H9 (cell line): ENCODE data around the gene FGD6. TPM values are rescaled to one million over a fixed set of nuclear protein-coding genes. Genes with fewer than 3 reads are reported as not detected.
A peak's percentile ranks its signal among the peaks of the same experiment; 100 is the strongest.

Experiments used
- DNase-seq: peaks from one replicate; pipeline ENCODE4 v3.0.0-alpha.2; 2017
- H2AFZ ChIP-seq: one replicate; pipeline ENCODE4 v1.6.1; 2013; ENCODE audit warnings: mild to moderate bottlenecking, low read length, control low read depth, moderate library complexity
- H2AK5ac ChIP-seq: 2 replicates; pipeline ENCODE4 v1.6.1; 2013; ENCODE audit warnings: low read length, control low read depth, mixed read lengths; ENCODE audit not compliant: insufficient read length
- H2BK120ac ChIP-seq: one replicate; pipeline ENCODE4 v1.6.1; 2013; ENCODE audit warnings: low read depth, mild to moderate bottlenecking, low read length, control low read depth, inconsistent platforms; ENCODE audit not compliant: poor library complexity, severe bottlenecking
- H2BK12ac ChIP-seq: 2 replicates; pipeline ENCODE4 v1.6.1; 2013; ENCODE audit warnings: low read length, control low read depth, mixed read lengths, low read depth; ENCODE audit not compliant: insufficient read length
- H2BK15ac ChIP-seq: 2 replicates; pipeline ENCODE4 v1.6.1; 2013; ENCODE audit warnings: low read depth, low read length, control low read depth
- H2BK20ac ChIP-seq: one replicate; pipeline ENCODE4 v1.6.1; 2013; ENCODE audit warnings: low read depth, mild to moderate bottlenecking, low read length, control low read depth, inconsistent platforms; ENCODE audit not compliant: poor library complexity, severe bottlenecking
- H2BK5ac ChIP-seq: 2 replicates; pipeline ENCODE4 v1.6.1; 2013; ENCODE audit warnings: low read length, control low read depth, mixed read lengths; ENCODE audit not compliant: insufficient read length
- H3K14ac ChIP-seq: 2 replicates; pipeline ENCODE4 v1.6.1; 2013; ENCODE audit warnings: low read length, control low read depth; ENCODE audit not compliant: insufficient read depth
- H3K18ac ChIP-seq: 2 replicates; pipeline ENCODE4 v1.6.1; 2013; ENCODE audit warnings: low read depth, mild to moderate bottlenecking, mixed read lengths, low read length, control low read depth; ENCODE audit not compliant: insufficient read length
- H3K23ac ChIP-seq: 2 replicates; pipeline ENCODE4 v1.6.1; 2013; ENCODE audit warnings: low read length, control low read depth, mixed read lengths, low read depth; ENCODE audit not compliant: insufficient read length
- H3K23me2 ChIP-seq: 2 replicates; pipeline ENCODE4 v1.6.1; 2013; ENCODE audit warnings: low read depth, mild to moderate bottlenecking, mixed read lengths, low read length, control low read depth; ENCODE audit not compliant: insufficient read length, poor library complexity, severe bottlenecking
- H3K27ac ChIP-seq: 2 replicates; pipeline ENCODE4 v1.5.1; 2013; ENCODE audit warnings: low read length, control low read depth, mixed read lengths, low read depth; ENCODE audit not compliant: insufficient read length
- H3K27me3 ChIP-seq: 2 replicates; pipeline ENCODE4 v1.6.1; 2013; ENCODE audit warnings: low read length, control low read depth, inconsistent platforms; ENCODE audit not compliant: insufficient read depth
- H3K4ac ChIP-seq: 2 replicates; pipeline ENCODE4 v1.6.1; 2013; ENCODE audit warnings: low read depth, mild to moderate bottlenecking, control low read depth, inconsistent platforms, low read length, moderate library complexity
- H3K4me1 ChIP-seq: 2 replicates; pipeline ENCODE4 v1.6.1; 2013; ENCODE audit warnings: low read length, control low read depth, inconsistent platforms; ENCODE audit not compliant: insufficient read depth
- H3K4me2 ChIP-seq: 2 replicates; pipeline ENCODE4 v1.6.1; 2013; ENCODE audit warnings: low read length, control low read depth, mixed read lengths; ENCODE audit not compliant: insufficient read length, insufficient read depth
- H3K56ac ChIP-seq: 2 replicates; pipeline ENCODE4 v1.6.1; 2013; ENCODE audit warnings: low read depth, mild to moderate bottlenecking, mixed read lengths, low read length, control low read depth; ENCODE audit not compliant: insufficient read length
- H3K79me1 ChIP-seq: 2 replicates; pipeline ENCODE4 v1.6.1; 2013; ENCODE audit warnings: low read depth, mild to moderate bottlenecking, moderate library complexity, low read length, control low read depth, inconsistent platforms; ENCODE audit not compliant: insufficient read depth, poor library complexity, severe bottlenecking
- H3K79me2 ChIP-seq: 2 replicates; pipeline ENCODE4 v1.6.1; 2013; ENCODE audit warnings: low read length, control low read depth, inconsistent platforms; ENCODE audit not compliant: insufficient read depth
- H3K9ac ChIP-seq: 2 replicates; pipeline ENCODE4 v1.6.1; 2013; ENCODE audit warnings: low read length, control low read depth, mixed read lengths; ENCODE audit not compliant: insufficient read length; ENCODE audit errors: extremely low read depth
- H3K9me3 ChIP-seq: one replicate; pipeline ENCODE4 v1.6.1; 2013; ENCODE audit warnings: low read depth, low read length, inconsistent platforms; ENCODE audit not compliant: control insufficient read depth
- H3T11ph ChIP-seq: one replicate; pipeline ENCODE4 v1.6.1; 2013; ENCODE audit warnings: mild to moderate bottlenecking, low read length, control low read depth, inconsistent platforms
- H4K20me1 ChIP-seq: one replicate; pipeline ENCODE4 v1.6.1; 2013; ENCODE audit not compliant: control insufficient read depth, insufficient read length, insufficient read depth
- H4K5ac ChIP-seq: 2 replicates; pipeline ENCODE4 v1.6.1; 2013; ENCODE audit warnings: low read depth, mild to moderate bottlenecking, mixed read lengths, low read length, control low read depth; ENCODE audit not compliant: insufficient read length
- H4K8ac ChIP-seq: replicated peaks from 2 replicates; pipeline ENCODE4 v1.6.1; 2013; ENCODE audit warnings: low read length, control low read depth, mixed read lengths, low read depth; ENCODE audit not compliant: insufficient read length
- H4K91ac ChIP-seq: 2 replicates; pipeline ENCODE4 v1.6.1; 2013; ENCODE audit warnings: low read depth, mild to moderate bottlenecking, moderate library complexity, mixed read lengths, low read length, control low read depth; ENCODE audit not compliant: insufficient read length
- H3K27ac Mint-ChIP-seq, 3 experiments: 2 replicates in 2 of 3; 3 replicates in 1 of 3; pipeline ENCODE4 v1.8.0; 2020 to 2021; ENCODE audit warnings: mixed read lengths in 3 of 3, mild to moderate bottlenecking in 1 of 3, moderate library complexity in 1 of 3
- H3K27me3 Mint-ChIP-seq: 2 replicates; pipeline ENCODE4 v1.8.0; 2021; ENCODE audit warnings: low read depth, mild to moderate bottlenecking, moderate library complexity, mixed read lengths
- H3K36me3 Mint-ChIP-seq, 3 experiments: 2 replicates in 2 of 3; 3 replicates in 1 of 3; pipeline ENCODE4 v1.8.0; 2020 to 2021; ENCODE audit warnings: low read depth in 3 of 3, mixed read lengths in 3 of 3; ENCODE audit not compliant: insufficient read depth in 1 of 3
- H3K4me1 Mint-ChIP-seq, 2 experiments: 2 replicates each; pipeline ENCODE4 v1.8.0; 2020; ENCODE audit warnings: mixed read lengths in 2 of 2
- H3K4me3 Mint-ChIP-seq, 2 experiments: 2 replicates in 1 of 2; 3 replicates in 1 of 2; pipeline ENCODE4 v1.8.0; 2020 to 2021; ENCODE audit warnings: mild to moderate bottlenecking in 2 of 2, mixed read lengths in 2 of 2, moderate library complexity in 1 of 2
- H3K9me3 Mint-ChIP-seq, 2 experiments: 2 replicates in 1 of 2; 3 replicates in 1 of 2; pipeline ENCODE4 v1.8.0; 2020; ENCODE audit warnings: mild to moderate bottlenecking in 2 of 2, mixed read lengths in 2 of 2, moderate library complexity in 1 of 2
- CTCF ChIP-seq: fragments of 200-600 bp; sonication (generic); conservative IDR thresholded peaks from 3 replicates; pipeline ENCODE4 v1.8.0; 2021; ENCODE audit warnings: antibody characterized with exemption, mild to moderate bottlenecking
- WGBS: extraction: QIAGEN DNeasy Blood & Tissue Kit; methylation state at CpG from one replicate; pipeline ENCODE4 v1.1.7; 2013; ENCODE audit warnings: missing lambda C conversion rate, low lambda C conversion rate, mixed read lengths; ENCODE audit not compliant: insufficient read length; ENCODE audit errors: extremely low coverage; 5-methylcytosine and 5-hydroxymethylcytosine counted together
- total RNA-seq: library from RNA; stranded (reverse); gene quantifications from 2 replicates; pipeline ENCODE4 v1.2.1, GENCODE V29; 2021

The FGD6 gene
- total RNA-seq, 1 experiment from 2014 or later = 39.5 TPM

GRCh38 chr12:95118138-95118787 lies 99.0 kb downstream of the FGD6 start:
- H3K36me3 Mint-ChIP-seq = peaks cover 2 to 26% (median 21%) of the 10 kb centered on the region in 3 experiments; a peak in 6 of 7 replicates
- Histone ChIP-seq H4K20me1 (no peaks in the 10 kb centered on the region), H3K23me2 (no peaks in the 10 kb centered on the region), H3K9ac (no peak overlapping the region), H2AK5ac (no peak overlapping the region), H2BK15ac (no peak overlapping the region), H3K27me3 (no peaks in the 10 kb centered on the region), H4K91ac (no peak overlapping the region), H3K79me1 (no peaks in the 10 kb centered on the region), H2BK5ac (no peak overlapping the region), H4K5ac (no peak overlapping the region), H3K27ac (no peak overlapping the region), H3K79me2 (no peaks in the 10 kb centered on the region), H3K4ac (no peak overlapping the region), H3T11ph (no peak overlapping the region), H3K4me2 (no peak overlapping the region), H2AFZ (no peak overlapping the region), H2BK20ac (no peak overlapping the region), H2BK120ac (no peak overlapping the region), H3K56ac (no peak overlapping the region), H3K23ac (no peak overlapping the region), H3K14ac (no peak overlapping the region), H2BK12ac (no peak overlapping the region), H3K4me1 (peaks cover 2% of the 10 kb centered on the region; the same call in 1 of the 2 replicates), H3K18ac (no peak overlapping the region), H4K8ac (no peak overlapping the region), H3K9me3 (no peaks in the 10 kb centered on the region)
- no peaks in the 10 kb centered on the region for H3K9me3 Mint-ChIP-seq
- TF ChIP-seq CTCF = no peak
- no peak overlapping the region for H3K4me3 Mint-ChIP-seq
- DNase-seq = no peak
- peak overlapping the region in 2 of 3 experiments; percentile 53 to 82; a peak in 2 of 7 replicates for H3K27ac Mint-ChIP-seq
- H3K4me1 Mint-ChIP-seq = peaks cover 30 to 33% of the 10 kb centered on the region in 2 experiments
- no peaks in the 10 kb centered on the region for H3K27me3 Mint-ChIP-seq
- WGBS = no CpG with 5 or more reads among the region's 4 CpGs
